Cerebellar cortex (tissue), 1 donor: ENCODE data around the gene KCNJ3.

Experiments used
- DNase-seq: peaks from one replicate; pipeline ENCODE4 v3.0.0-alpha.2; 2015; ENCODE audit warnings: low spot score

KCNJ3 gene

GRCh38 chr2:154706660-154707059 lies 8.2 kb downstream of the KCNJ3 start:
- DNase-seq: peak; percentile 39

DNA sequence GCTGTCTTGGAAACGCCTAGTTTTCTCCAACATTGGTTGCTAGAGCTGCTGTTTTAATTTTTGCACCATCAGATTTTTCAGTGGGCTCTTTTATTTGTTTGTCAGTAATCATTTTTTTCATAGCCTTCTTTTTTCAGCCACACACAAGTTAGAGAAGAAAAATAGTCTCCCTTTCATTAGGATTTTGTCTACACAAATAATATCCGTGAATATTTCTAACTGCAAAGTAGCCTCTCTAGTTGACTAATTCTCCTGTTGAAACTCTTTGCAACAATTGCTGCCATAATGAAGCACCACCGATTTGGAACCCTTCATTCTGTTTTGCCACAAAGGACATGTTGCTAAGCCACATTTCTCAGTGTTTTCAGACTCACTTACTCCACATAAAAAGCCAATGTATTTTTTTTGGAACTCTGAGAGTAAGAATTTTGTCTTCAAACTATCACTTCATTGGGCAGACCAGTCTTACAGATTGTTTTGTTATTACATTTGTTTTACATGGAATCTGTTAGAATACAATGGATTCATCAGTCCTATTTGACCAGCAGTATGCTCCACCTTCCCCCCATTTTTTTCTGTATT lies 9.6 kb downstream of the KCNJ3 start:
- DNase-seq: peak; percentile 57

DNA sequence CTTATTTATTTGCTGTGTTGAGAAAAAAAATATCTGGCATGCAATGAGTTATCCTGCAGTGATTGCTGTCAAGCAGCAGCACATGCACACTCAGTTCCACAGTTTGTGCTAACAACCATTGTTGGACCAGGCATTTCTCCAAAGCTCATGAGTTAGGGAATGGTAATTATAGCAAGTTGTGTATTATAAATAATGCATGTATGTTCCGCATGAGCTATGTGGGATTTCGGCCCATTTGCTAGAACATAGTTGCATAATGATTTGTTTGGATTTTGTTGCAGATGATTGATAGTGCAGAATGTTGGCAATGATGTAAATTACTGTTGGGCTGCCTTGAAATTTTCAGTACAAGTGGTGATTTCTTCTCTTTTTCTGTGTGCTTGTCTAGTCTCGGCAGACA lies 10.7 kb downstream of the KCNJ3 start:
- DNase-seq: peak; percentile 87

DNA sequence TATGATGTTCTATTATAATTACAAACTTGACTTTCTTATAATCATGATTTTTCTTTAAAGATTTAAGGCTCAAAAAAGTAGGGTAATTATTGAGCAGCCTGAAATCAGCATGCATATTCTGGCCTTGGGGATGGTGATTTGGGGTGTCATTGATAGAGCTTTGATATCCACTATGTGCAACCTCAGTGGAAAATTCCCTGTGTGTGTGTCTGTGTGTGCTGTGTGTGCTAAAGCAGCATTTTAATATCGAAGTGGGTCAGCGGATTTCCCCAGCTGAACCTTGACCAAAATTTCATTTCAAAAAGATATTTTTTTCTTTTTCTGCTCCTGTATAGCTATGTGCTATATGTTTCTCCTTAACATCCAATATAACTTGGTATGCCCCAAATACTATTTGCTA lies 11.6 kb downstream of the KCNJ3 start:
- peak; percentile 70 for DNase-seq

DNA sequence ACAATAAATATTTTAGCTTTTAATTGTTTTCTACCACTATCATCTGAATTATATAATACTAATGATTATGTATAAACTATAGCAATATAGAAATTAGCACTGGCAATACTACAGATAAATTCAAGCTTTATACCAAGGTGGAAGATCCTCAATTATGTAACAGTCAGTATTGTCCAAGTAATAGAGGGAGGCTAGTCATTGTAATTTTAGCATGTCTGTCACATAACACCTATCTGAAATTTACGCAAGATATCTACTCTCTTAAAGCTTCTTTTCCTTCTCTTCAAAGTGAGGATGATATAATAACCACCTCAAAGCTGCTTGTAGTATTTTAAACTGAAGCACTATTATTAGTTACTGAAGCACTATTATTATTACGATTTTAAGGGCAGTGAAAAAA lies 12.2 kb downstream of the KCNJ3 start:
- DNase-seq: no peak

DNA sequence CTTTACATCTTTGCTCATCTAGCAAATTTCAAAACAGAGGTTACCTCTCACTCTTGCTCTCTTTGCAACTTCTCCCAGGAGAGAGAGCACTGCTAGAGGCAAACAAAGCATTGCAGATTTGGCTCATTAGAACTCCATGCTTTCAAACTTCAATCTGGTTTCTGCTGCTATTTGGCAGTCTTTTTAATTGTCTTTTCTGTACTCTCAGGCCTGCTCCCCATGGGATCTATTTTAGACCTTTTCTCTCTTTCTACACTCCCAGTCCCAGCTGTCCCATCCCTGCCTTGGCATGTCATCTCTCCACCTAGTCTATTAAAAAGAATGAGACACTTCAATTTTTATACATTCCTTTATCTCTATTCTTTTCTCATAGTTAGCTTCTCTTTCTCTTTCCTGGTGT lies 15.2 kb downstream of the KCNJ3 start:
- DNase-seq: peak; percentile 92

- no peak for DNase-seq
Measured at GRCh38 chr2:154720651-154721050, 22.2 kb downstream of the KCNJ3 start.

- no peak for DNase-seq
Measured at GRCh38 chr2:154724194-154724797, 25.8 kb downstream of the KCNJ3 start.

DNA sequence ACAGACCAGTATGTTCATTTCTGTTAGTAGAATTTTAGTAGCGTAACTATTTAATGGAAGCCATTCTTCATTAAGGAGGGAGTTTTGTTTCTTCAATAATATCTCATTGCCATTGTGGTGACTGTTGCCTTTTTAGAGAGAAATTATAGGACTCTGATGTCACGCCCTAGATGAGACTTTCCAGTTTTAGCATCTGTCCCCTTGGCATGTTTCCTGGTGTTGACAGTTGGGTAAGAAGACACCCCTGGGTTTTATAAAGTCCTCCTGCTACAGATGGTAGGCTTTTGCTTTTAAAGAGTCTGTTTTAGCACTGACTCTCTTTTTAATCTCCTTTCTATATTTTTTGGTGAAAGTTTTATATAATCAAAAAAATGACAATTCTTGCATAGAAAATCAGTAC lies 41.9 kb downstream of the KCNJ3 start:
- peak; percentile 98 for DNase-seq

- peak; percentile 62 for DNase-seq
Measured at GRCh38 chr2:154758871-154759270, 60.4 kb downstream of the KCNJ3 start.

DNA sequence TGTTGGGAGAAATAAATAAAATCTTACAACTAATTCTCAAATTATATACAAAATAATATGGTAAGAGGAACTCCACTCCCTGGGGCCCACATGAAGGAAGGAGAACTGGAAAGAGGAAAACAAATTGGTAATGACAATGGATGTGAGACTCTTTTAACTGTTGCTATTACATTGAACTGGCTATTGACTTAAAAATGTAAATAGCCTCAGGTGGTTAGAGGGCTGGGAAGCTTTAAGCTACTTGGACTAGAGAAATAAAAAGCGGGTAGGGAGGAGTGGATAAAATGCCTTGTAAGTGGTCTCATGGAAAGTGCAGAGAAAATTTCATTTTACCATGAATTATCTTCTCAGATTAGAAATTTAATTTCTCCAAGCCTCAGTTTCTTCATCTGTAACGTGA lies 64.1 kb downstream of the KCNJ3 start:
- DNase-seq: no peak

GRCh38 chr2:154771664-154772284 lies 73.3 kb downstream of the KCNJ3 start:
- DNase-seq: no peak

- no peak for DNase-seq
Measured at GRCh38 chr2:154776825-154777224, 78.3 kb downstream of the KCNJ3 start.

DNA sequence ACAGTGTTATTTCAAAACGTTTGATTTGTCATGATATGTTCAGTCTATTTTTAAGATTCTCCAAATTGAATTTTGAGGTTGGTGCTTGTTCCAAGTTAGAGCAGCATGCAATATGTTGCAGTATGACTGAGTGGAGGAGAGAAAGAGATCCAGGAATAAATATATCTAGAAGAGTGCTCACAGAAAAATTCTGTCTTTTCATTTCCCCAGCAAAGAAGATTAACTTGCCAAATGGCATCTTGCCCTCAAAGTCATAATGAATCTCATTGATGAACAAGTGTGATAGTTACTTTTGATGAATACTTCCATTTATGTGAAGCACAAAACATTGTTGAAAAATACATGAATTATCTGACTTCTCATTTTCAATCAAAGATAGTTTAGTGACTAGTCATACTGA lies 95.9 kb downstream of the KCNJ3 start:
- DNase-seq: peak; percentile 70

DNA sequence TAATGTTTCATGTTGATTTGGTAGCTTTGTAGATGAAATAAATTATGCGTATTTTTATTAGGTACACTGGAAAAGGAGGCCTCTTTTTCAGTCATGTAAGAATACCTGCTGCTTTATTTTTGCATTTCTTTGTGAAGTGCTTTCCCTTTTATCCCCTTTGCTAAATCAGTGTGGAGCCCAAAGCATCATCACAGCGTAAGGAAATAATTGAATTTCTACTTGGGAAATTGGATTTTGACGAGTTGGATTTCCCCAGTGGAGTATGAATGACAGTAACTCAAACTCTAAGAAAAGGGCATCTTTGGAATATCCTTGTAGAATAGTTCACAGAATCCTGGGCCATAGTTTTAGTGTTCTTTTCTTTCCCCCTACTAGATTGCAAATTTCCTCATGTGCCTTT lies 97.2 kb downstream of the KCNJ3 start:
- no peak for DNase-seq

DNA sequence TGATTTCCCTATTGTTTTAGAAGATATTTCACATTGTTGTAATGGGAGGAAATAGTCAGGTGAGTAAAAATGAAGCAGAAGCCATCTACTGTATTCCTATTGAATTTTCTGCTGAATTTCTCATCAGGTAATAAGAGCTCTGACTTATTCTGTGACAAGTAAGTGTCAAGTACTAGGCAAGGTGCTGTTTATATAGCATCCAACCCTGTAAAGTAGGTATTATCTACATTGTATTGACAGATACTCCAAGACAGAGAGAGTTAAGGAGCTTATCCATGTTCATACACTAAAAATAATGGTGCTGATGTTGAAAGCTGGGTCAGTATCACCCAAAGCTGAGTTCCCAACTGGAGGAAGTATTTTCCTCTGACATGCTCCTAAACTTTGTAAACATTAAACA lies 106.0 kb downstream of the KCNJ3 start:
- DNase-seq: no peak

DNA sequence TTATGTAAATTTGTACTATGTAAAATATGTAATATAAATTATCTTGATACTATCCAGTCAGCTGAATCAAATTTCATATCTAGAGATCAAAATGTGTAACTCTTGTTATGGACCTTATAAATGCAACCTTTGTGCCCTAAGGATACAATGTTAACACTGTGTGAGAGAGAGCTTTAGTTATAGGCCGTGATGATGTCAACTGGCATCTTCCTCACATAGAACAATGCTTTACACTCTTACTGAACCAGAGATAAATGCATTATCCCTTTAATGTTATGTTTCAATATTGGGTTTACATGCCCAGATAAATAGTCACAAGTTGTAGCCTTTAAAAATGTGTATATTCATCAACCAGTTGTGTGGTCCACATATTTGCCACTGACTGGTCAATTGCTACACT lies 115.1 kb downstream of the KCNJ3 start:
- no peak for DNase-seq

DNA sequence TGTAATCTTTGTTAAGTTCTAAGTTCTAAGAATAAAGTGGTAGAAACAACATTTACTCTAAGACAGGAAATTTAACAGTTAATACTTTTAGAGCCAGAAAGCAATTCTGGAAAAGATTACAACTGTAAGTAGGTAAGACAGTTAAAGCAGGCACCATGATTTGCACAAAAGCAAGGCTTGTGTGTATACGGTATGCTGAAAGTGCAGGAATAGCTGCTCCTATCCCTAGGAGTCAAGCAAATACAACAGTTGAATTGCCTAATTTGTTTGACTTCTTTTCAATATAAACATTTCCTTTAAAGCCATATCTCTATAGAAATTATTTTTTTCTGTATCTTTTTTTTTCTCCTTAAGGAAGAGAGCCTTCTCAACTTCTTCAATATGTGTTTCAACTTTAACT lies 116.4 kb downstream of the KCNJ3 start:
- no peak for DNase-seq

GRCh38 chr2:154825358-154825757 lies 126.9 kb downstream of the KCNJ3 start:
- DNase-seq: no peak

DNA sequence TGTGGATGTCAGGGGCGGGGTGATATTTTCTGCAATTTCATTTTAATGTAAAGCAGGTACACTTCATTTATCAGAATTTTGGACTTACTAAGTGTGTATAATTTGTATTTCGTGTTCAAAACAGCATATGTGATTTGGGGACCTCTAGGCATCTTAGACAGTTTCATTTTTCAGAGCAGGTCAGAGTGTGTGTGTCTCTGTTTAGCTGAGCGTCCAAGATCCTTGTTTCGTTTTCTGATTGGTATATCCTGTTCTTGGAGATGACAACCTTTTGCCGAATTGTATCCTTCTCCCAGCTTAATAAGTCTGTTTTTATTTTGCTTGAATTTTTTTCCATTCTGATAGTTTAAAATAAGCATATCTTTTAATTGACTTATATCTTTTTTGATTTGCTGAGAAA lies 128.3 kb downstream of the KCNJ3 start:
- no peak for DNase-seq

GRCh38 chr2:154827286-154827685 lies 128.8 kb downstream of the KCNJ3 start:
- DNase-seq: no peak

DNA sequence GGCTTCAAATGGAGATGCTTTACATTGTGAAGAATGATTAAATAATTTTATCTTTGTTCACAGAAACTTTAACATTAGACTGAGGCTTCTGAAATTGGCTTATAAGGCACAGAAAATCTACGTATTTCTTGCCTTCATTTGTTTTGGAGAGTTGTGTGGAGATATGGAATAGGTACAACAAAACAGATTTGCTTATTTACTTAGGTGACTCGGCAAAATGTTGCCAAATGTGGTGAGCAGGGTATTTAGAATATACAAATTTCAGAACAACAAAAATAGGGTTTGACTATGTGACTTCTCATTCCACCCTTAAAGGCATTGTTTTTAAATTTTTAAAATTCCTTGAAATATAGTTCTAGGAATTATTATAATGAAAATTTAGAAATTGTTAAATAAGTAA lies 134.2 kb downstream of the KCNJ3 start:
- no peak for DNase-seq

GRCh38 chr2:154836632-154837031 lies 138.1 kb downstream of the KCNJ3 start:
- no peak for DNase-seq

- no peak for DNase-seq
Measured at GRCh38 chr2:154837035-154837434, 138.5 kb downstream of the KCNJ3 start.
